Right atrium auricular region (tissue), 2 donors: ENCODE measurements around the gene RPUSD1. TPM values are rescaled to one million over a fixed set of nuclear protein-coding genes. Genes with fewer than 3 reads are reported as not detected.

Experiments used
- DNase-seq: peaks from one replicate; pipeline ENCODE4 v3.0.0-alpha.2; 2019; ENCODE audit warnings: low spot score
- H3K27ac ChIP-seq, 2 donors: fragments of 200-600 bp; sonication (generic); 1 replicate in 1 of 2; 2 replicates in 1 of 2; pipeline ENCODE4 v1.5.1; 2016 to 2019
- H3K27me3 ChIP-seq, 2 donors: fragments of 200-600 bp; sonication (generic); one replicate each; pipeline versions ENCODE4 v1.5.1 to v1.6.0; 2017 to 2019
- H3K36me3 ChIP-seq: fragments of 200-600 bp; sonication (generic); one replicate; pipeline ENCODE4 v1.5.1; 2016
- H3K4me1 ChIP-seq, 2 donors: fragments of 200-600 bp; sonication (generic); one replicate each; pipeline versions ENCODE4 v1.5.1 to v1.6.0; 2017 to 2019
- H3K4me3 ChIP-seq, 2 donors: fragments of 200-600 bp; sonication (generic); 1 replicate in 1 of 2; 2 replicates in 1 of 2; pipeline ENCODE4 v1.5.1; 2017 to 2019; ENCODE audit warnings: mild to moderate bottlenecking in 1 of 2, moderate library complexity in 1 of 2
- H3K9me3 ChIP-seq, 2 donors: fragments of 200-600 bp; sonication (generic); one replicate each; pipeline ENCODE4 v1.5.1; 2019
- total RNA-seq, 2 donors: library from RNA; depleted of rRNA; stranded (reverse); fragments of >200 nt; gene quantifications; one replicate each; pipeline ENCODE4 v1.1.0, GENCODE V29; 2016
- TF ChIP-seq, protein P1 (sequence below), 2 donors: fragments of 200-600 bp; sonication (generic); IDR thresholded peaks; one replicate each; pipeline ENCODE4 v1.5.1; 2019; ENCODE audit warnings: antibody characterized with exemption in 2 of 2

Gene RPUSD1
- total RNA-seq, 2 donors from 2014 or later = 11.4 to 13.2 TPM

DNA sequence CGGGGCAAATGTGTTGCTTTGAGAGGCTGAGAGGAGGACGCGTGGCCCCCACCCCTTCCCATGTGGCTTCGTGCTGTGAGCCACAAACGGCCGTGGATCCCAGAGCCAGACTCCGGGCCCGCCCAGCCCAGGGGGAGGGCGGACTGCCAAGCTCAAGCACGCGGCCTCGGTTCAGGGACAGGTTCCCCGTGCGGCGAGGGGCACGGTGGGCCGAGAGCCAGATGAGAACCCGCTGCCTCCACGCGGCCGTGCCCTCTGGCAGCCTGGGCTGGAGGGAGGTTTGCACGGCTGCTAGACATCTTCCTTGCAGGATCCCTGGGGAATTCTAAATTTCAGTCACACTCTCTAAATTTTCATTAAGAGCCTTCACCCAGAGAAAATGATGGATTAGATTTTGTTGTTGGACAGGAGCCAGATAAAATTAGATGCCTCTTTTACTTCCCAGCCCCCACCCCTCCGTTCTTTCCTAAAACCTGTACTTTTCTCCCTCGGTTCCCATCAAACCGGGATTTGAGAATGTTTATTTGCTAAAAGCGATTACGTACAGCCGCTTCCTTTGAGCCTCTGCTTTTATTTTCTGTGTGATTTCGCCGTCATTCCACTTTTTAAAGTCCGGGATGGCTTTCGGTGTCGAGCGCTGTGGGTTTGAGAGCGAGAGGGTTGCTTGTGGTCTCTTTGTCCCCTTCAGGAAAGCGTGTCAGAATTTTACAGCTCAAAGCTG, 37.3 kb upstream of the RPUSD1 start:
- Histone ChIP-seq H3K4me3 (no peak overlapping the region), H3K27ac (no peak overlapping the region), H3K9me3 (no peaks in the 10 kb centered on the region), H3K27me3 (no peaks in the 10 kb centered on the region), H3K36me3 (no peaks in the 10 kb centered on the region), H3K4me1 (no peaks in the 10 kb centered on the region)
- TF ChIP-seq, protein P1, sequence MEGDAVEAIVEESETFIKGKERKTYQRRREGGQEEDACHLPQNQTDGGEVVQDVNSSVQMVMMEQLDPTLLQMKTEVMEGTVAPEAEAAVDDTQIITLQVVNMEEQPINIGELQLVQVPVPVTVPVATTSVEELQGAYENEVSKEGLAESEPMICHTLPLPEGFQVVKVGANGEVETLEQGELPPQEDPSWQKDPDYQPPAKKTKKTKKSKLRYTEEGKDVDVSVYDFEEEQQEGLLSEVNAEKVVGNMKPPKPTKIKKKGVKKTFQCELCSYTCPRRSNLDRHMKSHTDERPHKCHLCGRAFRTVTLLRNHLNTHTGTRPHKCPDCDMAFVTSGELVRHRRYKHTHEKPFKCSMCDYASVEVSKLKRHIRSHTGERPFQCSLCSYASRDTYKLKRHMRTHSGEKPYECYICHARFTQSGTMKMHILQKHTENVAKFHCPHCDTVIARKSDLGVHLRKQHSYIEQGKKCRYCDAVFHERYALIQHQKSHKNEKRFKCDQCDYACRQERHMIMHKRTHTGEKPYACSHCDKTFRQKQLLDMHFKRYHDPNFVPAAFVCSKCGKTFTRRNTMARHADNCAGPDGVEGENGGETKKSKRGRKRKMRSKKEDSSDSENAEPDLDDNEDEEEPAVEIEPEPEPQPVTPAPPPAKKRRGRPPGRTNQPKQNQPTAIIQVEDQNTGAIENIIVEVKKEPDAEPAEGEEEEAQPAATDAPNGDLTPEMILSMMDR (IDR thresholded peaks at IDR 0.05) = no peak
- DNase-seq = no peak

GRCh38 chr16:824601-825000, 36.4 kb upstream of the RPUSD1 start:
- TF ChIP-seq, protein P1 (IDR thresholded peaks at IDR 0.05) = no peak

DNA sequence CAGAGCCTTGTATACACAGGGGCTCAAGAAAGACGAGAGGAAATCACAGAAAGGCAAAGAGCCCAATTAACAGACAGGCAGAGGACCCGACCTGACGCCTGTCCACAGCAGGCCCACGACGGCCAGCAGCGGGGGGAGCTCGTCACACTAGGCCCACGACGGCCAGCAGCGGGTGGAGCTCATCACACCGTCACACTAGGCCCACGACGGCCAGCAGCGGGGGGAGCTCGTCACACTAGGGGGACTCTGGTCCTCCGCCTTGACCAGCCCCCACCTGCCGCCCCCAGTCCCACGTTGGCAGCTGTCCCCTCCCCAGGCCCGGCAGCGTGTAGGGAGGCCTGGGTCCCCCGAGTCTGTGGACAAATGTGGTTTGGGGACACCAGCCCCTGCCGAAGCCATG, 36.0 kb upstream of the RPUSD1 start:
- Histone ChIP-seq H3K27me3 (no peaks in the 10 kb centered on the region), H3K9me3 (no peaks in the 10 kb centered on the region)
- no peak for DNase-seq

More at GRCh38 chr16:824601-825000, 36.4 kb upstream of the RPUSD1 start:
- H3K9me3 ChIP-seq = no peaks in the 10 kb centered on the region
- no peaks in the 10 kb centered on the region for H3K36me3 ChIP-seq
- H3K27ac ChIP-seq = no peak overlapping the region
- H3K27me3 ChIP-seq = no peaks in the 10 kb centered on the region
- no peak for DNase-seq
- no peak overlapping the region for H3K4me3 ChIP-seq
- no peaks in the 10 kb centered on the region for H3K4me1 ChIP-seq

GRCh38 chr16:822909-823297, 34.7 kb upstream of the RPUSD1 start:
- Histone ChIP-seq H3K36me3 (no peaks in the 10 kb centered on the region), H3K4me1 (no peaks in the 10 kb centered on the region), H3K27me3 (peaks cover 0 to 3% of the 10 kb centered on the region in 2 donors)

More for the DNA sequence above, 36.0 kb upstream of the RPUSD1 start:
- Histone ChIP-seq H3K27ac (no peak overlapping the region), H3K4me3 (no peak overlapping the region), H3K36me3 (no peaks in the 10 kb centered on the region), H3K4me1 (no peaks in the 10 kb centered on the region)
- TF ChIP-seq, protein P1 (IDR thresholded peaks at IDR 0.05) = no peak

DNA sequence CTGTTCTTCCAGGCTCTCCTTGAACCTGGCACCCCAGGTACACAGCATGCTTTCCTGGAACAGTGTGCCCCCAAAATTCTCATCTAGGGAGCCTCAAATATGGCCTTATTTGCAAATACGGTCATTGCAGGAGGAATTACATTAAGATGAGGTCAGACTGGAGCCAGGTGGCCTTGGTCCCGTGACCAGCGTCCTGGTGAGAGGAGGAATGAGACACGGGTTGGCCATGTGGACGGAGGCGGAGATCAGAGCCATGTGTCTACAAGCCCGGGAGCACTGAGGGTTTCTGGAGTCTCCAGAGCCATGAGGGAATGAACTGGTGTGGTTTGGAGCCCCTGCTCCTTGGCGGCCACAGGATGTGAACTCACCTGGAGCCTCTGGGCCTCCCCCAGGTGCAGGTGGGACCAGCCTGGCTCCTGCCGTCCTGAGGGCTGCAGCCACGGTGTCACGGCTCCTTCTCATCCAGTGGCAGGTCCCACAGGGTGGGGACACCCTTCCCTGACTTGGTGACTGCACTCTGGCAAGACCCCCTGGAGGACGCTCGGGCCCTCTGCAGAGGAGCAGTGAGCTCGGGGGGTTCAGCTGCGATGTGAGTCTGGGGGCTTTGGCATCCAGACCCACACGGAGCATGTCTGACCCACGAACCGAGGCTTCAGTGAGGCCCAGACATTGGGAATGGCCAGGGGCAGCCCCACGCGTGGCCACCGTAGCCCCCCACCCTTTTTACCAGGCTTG, 34.2 kb upstream of the RPUSD1 start:
- H3K27ac ChIP-seq = no peak overlapping the region
- TF ChIP-seq, protein P1 (IDR thresholded peaks at IDR 0.05) = no peak
- H3K4me1 ChIP-seq = peaks cover 0 to 3% of the 10 kb centered on the region in 2 donors
- no peak overlapping the region for H3K4me3 ChIP-seq
- H3K9me3 ChIP-seq = no peaks in the 10 kb centered on the region
- DNase-seq = no peak
- H3K27me3 ChIP-seq = peaks cover 0 to 6% of the 10 kb centered on the region in 2 donors
- H3K36me3 ChIP-seq = no peaks in the 10 kb centered on the region

More at GRCh38 chr16:822909-823297, 34.7 kb upstream of the RPUSD1 start:
- no peak overlapping the region for H3K4me3 ChIP-seq
- no peak overlapping the region for H3K27ac ChIP-seq
- no peaks in the 10 kb centered on the region for H3K9me3 ChIP-seq
- TF ChIP-seq, protein P1 (IDR thresholded peaks at IDR 0.05) = no peak
- no peak for DNase-seq
